ENCODE measurements around the gene HECTD1.
"Not testable (repeated sequence)": the region's sequence is repeated elsewhere in the genome, so short reads cannot be mapped to it uniquely, and the experiment has no call there.

The HECTD1 gene

DNA sequence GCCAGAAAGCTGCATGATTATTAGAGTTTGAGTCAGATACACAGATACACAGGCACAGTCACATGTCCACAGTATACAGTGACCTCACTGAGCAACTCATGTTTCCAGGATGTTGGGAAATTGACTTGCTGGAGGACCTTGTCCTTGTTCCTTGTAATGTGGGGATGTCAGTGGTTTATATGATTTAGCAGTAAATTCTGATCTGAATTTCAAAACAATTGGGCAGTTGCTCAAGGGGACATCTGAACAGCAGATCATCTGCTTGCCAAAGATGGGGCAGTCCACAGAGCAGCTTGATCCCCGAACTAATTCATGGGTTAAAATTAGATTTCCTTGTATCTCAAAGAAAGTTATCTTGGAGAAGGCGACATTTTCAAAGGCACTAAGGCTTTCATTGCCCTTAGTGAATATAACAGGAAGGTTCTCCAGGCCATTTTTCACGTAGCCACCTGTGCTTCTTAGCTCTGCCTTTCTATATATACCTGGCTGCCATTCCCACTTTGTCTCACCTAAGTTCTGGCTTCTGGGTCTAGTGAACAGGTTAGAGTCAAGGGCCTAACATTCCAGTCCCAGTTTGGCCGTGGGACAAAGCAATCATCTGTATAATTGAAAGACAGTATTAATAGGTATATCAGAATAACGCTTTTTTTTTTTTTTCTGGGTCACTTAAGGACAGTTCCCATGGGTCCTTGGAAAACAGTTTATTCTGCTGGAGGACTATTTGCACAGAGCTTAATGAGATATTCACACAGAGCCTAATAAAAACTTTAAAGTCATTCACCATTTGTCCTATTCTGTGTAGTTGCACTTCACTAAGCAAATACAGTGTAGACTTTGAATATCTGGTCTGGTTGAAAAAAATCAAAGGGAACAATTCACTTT, 116.5 kb downstream of the HECTD1 start:
- DNase-seq, result no peak

DNA sequence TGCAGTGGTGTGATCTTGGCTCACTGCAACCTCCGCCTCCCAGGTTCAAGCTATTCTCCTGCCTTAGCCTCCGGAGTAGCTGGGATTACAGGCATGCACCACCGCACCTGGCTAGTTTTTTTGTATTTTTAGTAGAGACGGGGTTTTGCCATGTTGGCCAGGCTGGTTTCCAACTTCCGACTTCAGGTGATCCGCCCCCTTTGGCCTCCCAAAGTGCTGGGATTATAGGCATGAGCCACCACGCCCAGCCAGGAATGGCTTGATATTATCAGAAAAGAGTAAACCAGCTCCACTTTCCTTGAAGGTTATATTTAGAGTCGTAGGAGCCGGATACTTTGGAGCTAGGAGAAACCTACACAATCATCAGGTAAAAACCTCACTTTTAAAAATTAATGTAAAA, 121.1 kb downstream of the HECTD1 start:
- DNase-seq, result not testable (repeated sequence)

DNA sequence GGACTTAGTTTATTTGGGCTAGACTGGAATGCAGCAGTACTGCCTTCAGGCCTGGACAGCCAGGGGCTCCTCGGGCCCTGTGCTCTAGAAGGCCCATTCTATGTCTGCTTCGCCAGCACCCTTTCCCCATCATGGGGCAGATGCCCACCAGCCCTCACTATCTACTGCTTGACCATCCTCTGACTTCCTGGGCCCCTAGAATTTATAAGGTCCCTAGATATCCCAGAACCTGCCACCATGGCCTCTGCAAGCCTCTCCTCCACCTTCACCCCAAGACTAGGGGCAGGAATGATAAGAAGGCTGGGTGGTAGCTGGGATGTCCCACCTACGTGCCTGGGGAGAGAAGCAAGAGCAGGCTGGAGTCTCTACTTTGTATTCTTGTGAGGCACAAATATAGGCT, 122.6 kb downstream of the HECTD1 start:
- no peak for DNase-seq

DNA sequence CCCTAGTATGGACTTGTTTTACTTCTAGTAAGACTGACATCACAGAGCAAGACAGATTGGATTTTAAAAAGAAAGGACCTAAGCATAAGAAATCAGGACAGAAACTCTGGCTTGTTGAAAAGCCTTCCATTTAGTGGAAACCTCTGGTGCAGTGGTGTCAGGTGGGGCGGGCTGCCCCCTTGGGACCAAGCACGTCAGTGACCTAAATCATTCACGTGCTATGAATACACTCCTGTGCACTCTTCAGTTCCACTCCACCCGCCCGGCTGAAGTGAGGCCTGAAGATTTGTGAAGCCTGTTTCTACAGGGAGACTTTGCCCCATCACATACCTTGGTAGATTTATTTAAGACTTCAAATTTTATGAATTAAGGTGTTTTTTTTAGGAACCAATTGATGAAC, 123.2 kb downstream of the HECTD1 start:
- no peak for DNase-seq

DNA sequence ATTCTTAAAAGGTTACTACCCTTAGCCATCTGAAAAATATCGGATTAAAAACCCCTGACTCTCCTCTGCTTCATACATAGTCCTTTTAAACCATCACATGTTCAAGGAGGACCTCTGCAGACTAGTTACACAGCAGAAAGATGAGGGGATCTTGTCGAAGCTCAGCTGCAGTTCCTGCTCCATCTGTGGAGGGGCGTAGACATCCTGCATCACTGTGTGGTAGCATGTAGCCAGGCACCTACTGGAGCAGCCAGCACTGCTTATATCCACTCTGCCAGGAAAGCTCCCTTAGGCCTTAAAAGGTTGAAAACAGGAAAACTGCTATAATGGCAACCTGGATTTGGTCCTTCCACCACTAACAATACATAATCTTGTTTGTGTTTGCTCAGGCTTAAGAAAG, 123.8 kb downstream of the HECTD1 start:
- no peak for DNase-seq

DNA sequence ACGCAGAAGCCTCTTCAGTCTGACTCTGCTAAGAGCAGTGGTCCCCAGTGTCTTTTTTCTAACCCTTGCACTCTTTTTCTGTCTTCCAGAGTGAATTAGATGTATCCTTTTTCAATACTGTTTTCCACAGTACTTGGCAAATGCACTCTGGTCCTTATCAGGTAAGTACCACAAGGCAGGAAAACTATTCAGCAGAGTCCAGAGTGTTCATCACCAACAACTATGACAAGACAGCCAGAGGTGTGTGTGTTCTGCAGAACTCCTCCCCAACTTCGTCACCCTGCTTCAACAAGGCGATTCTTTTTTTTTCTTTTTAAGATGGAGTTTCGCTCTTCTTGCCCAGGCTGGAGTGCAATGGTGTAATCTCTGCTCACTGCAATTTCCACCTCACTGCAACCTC, 127.1 kb downstream of the HECTD1 start:
- DNase-seq, result no peak

DNA sequence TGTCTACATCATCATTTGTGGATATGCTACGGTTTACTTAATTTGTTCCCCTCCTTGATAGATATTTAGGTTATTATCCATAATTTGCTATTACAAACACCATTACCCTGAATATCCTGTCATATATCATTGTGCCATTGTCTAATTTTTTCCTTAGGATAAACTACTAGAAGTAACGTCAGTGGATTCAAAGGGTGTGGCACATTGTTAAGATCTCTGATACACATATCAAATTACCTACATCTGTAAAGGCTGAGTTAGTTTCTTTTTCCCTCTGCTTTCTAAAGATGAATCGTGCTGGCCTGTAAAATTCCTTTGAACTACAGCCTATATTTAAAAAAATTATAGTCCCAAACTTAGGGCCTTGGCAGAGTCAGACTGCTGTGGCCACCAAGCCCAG, 127.5 kb downstream of the HECTD1 start:
- DNase-seq, result no peak

DNA sequence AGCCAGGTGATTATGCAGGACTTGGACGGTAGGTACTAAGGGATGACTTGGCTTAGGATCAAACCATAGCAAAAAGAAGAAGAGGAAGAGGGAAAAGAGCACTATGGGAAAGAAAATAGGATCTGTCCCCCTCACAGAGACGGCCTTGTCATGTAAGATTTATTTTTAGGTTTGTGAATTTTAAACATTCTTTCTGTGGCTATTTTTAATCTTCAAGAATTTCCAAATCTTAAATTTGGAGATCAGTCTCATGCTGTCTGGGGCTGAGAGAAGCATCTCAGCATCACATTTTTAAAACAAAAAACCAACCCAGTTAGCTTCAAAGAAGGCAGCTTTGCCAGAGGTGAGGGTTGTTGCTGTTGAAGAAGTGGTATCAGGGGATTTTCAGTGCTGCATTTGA, 128.8 kb downstream of the HECTD1 start:
- no peak for DNase-seq

DNA sequence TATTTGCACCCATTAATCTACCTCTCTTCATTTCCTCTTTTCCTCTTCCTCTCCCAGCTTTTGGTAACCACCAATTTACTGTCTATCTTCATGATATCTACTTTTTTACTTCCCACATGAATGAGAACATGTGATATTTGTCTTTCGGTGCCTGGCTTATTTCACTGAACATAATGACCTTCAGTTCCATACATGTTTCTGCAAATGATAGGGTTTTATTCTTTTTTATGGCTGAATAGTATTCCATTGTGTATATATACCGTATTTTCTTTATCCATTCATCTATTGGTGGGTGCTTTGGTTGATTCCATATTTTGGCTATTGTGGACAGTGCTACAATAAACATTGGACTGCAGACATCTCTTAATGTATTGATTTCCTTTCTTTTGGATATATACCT, 132.4 kb downstream of the HECTD1 start:
- DNase-seq, result no peak

DNA sequence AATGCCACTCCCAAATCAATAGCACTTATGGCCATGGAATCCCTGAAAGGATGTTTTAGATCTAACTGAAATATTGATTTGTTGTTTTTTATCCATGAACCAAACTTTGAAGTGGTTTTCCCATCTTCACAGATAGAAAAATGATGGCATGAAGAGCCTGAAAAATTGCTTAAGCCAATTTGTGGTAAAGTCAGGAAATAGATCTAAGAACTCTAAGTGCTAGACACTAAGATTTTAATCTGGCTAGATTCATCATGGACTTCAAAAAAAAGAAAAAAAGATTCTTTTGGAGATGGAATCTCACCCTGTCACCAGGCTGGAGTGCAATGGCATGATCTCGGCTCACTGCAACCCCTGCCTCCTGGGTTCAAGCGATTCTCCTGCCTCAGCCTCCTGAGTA, 136.4 kb downstream of the HECTD1 start:
- DNase-seq, result no peak

DNA sequence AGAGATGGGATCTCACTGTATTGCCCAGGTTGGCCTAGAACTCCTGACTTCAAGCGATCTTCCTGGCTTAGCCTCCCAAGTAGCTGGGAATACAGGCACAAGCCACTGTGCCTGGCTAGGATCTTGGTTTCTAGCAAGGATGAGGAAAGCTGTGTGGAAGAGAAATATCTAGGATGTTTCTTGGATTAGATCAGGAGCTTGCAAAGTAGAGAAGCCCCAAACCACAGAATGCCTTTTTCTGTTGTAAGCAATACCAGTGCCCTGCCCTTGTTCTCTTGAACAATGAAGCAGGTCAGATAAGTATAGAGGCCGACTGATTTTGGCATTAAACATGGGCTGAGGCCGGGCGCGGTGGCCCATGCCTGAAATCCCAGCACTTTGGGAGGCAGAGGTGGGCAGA, 137.2 kb downstream of the HECTD1 start:
- DNase-seq, result no peak

DNA sequence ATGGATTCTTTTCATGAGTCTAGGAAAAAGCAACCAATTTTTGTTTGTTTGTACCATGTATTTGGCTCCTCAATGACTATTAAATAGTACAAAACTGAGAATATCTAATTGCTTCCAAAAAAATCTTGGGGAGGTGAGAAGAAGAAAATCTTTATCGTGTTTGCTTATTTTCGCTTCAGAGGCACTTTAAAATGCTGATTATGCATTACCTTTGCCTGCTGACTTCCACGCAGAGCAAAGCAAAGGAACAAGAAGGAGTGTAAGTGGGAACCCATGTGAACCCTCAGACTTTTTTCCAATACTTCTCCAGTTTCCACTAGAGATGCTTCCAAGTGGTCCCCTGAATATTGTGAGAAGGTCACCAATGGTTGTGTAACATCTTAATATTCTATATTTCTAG, 138.2 kb downstream of the HECTD1 start:
- DNase-seq, result no peak

DNA sequence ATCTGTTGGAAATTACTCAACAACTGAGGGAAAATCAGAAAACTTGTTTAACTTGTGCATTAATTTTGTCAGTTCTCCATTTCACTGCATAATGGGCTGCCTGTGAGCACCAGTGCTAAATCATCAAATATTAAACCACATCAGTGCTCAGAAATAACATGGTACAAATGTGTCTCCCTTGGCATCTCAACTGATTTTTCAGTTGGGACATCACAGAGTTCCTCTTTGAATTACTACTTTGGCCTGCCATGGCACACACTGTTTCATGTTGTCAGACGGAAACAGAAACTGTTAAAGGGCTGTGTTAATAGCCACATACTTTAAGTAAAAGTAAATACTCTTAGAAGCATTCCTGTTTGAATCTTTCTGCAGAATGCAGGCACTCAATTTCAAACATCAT, 139.4 kb downstream of the HECTD1 start:
- no peak for DNase-seq

DNA sequence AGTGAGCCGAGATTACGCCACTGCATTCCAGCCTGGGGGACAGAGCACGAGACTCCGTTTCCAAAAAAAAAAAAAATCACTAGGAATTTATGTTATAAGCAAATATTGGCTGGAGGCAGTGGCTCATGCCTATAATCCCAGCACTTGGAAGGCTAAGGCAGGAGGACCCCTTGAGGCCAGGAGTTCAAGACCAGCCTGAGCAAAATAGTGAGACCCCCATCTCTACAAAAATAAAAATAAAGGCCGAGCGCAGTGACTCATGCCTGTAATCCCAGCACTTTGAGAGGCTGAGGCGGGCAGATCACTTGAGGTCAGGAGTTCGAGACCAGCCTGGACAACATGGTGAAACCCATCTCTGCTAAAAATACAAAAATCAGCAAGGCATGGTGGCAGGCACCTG, 144.7 kb downstream of the HECTD1 start:
- DNase-seq, result not testable (repeated sequence)

DNA sequence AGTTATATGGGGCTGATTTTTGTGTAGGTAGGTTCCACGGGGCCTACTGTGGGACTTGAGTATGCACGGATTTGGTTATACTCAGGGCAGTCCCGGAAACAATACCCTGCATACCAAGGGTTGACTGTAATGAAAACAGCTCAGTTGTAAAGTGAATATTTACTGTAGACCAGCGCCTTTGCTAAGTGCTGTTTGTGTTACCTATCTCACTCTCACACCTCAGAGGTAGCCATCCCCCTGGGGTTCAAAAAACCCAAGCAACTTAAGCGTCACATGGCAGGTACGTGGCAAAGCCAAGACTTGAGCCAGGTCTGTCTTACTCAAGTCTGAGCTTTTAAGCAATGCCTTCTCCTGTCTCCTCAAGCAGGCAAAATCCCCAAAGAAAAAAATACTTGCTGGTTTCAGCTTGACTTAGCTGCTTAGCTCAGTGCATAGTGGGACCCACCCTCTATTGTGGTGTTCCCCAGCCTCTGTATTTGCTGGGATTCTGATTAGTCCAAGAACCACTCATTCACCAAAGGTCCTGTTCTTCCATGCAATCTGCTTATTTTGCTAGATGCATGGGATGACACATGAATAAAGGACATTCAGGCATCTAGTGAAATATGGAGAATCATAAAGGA, 147.2 kb downstream of the HECTD1 start:
- no peak for DNase-seq

DNA sequence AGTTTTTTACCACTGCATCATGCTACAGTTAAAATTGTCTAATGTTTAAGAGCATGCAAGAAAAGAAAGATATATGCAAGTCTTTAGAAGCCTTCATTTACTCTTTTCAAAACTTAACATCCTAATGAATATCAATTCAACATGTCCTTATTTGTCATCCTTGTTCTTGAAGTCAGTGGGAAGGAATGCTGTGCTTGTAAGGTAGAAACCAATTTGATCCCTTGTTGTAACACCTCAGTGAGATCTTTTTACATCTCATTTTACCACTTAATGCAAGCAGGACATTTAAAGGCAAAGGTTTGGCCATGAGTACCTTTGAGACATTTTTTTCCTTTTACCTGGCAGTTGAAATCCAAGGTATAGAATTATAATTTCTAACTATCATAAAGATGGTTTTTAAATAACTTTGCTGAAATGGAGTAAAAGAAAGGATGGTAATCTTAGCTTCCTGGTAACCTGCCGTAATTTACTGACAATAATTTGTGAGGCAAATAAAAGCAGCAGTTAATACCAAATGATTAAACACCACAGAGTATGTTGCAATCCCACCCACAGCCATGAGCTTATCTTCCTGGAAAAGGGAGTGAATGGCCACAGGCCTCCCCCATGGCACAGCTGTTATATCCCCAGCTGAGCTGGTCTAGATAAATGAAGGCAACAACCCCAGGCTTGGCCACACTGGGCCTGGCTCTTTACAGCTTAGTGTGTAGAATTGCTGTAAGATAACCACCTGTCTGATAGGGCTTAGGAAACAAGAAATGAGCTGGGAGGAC, 148.3 kb downstream of the HECTD1 start:
- no peak for DNase-seq

DNA sequence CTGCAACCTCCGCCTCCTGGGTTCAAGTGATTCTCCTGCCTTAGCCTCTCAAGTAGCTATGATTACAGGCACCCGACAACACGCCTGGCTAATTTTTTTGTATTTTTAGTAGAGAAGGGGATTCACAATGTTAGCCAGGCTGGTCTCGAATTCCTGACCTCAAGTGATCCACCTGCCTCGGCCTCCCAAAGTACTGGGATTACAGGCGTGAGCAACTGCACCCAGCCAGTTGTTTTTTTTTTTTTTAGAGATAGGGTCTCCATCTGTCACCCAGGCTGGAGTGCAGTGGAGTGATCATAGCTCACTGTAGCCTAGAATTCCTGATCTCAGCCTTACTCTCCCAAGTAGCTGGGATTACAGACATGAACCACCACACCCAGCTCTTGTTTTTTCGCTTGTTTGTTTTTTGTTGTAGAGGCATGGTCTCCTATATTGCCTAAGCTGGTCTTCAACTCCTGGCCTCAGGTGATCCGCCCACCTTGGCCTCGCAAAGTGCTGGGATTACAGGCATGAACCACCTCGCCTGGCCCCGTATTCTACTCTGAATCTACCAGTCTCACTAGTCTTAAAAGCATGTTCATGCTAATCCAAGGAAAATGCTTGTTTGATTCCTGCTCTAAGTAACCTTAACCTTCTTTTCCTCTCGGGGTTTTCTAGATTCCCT, 149.8 kb downstream of the HECTD1 start:
- no peak for DNase-seq

DNA sequence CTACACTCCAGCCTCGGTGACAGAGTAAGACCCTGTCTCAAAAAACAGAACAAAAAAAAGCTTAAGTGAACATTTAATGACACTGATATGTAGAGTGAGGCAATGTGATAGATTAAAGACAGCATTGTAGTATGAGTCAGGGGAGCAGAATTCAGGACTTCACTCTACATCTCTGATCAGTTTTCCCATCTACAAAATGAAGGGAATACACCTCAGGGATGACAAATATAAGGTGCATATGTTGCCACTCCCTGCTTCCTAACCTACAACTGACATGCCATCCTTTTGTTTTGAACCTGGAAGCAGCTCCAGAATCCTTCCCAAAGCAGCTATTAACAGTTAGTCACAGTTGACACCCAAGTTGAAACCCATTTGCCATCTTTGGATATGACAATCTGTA, 150.6 kb downstream of the HECTD1 start:
- no peak for DNase-seq

DNA sequence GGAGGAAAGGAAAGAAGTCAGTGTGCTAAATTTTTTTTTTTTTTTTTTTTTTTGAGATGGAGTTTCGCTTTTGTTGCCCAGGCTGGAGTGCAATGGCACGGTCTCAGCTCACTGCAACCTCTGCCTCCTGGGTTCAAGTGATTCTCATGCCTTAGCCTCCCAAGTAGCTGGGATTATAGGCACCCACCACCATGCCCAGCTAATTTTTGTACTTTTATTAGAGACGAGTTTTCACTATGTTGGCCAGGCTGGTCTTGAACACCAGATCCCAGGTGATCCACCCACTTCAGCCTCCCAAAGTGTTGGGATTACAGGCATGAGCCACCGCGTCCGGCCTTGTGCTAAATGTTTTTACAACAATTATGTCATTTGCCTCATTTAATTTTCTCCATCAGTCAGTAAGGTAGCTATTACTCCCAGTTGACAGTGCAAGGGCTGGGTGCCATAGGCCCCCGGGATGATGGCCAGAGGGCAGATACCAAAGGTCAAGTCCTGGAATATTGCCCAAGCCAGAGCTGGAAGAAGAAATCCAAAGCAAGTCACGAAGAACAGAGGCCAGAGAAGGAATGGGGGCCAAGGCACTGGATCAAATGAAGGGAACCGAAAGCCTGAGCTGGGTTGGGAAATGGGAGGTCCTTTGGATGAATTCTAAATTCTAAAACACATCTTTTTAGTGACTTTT, 154.5 kb downstream of the HECTD1 start:
- DNase-seq, result not testable (repeated sequence)

DNA sequence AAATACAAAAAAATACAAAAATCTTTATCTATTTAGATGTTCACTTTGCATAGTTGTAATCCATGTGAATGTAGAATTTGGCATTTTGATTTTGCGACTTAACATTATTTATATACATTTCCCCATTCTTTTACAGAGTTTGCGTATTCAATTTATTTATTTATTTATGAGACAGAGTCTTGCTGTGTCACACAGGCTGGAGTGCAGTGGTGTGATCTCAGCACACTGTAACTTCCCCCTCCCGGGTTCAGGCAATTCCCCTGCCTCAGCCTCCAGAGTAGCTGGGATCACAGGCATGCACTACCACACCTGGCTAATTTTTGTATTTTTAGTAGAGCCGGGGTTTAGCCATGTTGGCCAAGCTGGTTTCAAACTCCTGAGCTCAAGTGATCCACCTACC, 156.1 kb downstream of the HECTD1 start:
- DNase-seq, result no peak

DNA sequence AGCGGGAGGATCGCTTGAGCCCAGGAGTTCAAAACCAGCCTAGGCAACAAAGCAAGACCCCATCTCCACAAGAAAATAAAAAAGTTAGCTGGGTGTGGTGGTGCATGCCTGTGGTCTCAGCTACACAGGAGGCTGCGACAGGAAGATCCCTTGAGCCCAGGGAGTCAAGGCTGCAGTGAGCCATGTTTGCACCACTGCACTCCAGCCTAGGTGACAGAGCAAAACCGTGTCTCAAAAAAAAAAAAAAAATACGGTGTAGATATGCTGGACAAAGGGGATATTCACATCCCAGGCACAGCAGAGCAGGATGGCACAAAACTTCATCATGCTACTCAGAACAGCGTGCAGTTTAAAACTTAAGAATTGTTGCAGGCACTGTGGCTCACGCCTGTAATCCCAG, 156.6 kb downstream of the HECTD1 start:
- no peak for DNase-seq
